ENCODE measurements around the gene TSPAN32. TPM values are rescaled to one million over a fixed set of nuclear protein-coding genes. Genes with fewer than 3 reads are reported as not detected.

The TSPAN32 gene
- total and polyA plus RNA-seq, 2 donors = 4.0 to 15.7 TPM

- Histone ChIP-seq H3K4me1 (ENCODE audit: control insufficient read depth in 2 of 2, insufficient read depth in 2 of 2, low read length in 2 of 2) (peaks cover 10 to 50% of the 10 kb centered on the region in 2 donors), H3K4me3 (ENCODE audit: low read length in 2 of 2) (no peak overlapping the region), H3K27me3 (ENCODE audit: control insufficient read depth in 2 of 2, insufficient read depth in 1 of 2, low read length in 1 of 2) (no peaks in the 10 kb centered on the region), H3K9me3 (ENCODE audit: control insufficient read depth in 2 of 2, insufficient read depth in 1 of 2, low read length in 1 of 2) (peaks cover 0 to 3% of the 10 kb centered on the region in 2 donors), H3K36me3 (ENCODE audit: control insufficient read depth in 2 of 2, insufficient read depth in 2 of 2, low read length in 1 of 2) (peaks cover 0 to 7% of the 10 kb centered on the region in 2 donors), H3K27ac (ENCODE audit: low read depth in 1 of 2, low read length in 1 of 2) (no peak overlapping the region)
- 72% methylated on average over 10 of the region's 10 CpGs for WGBS
- DNase-seq (ENCODE audit: low read depth in 6 of 9, low spot score in 9 of 9) = no peak
Observed at GRCh38 chr11:2299773-2300172, 2.0 kb upstream of the TSPAN32 start.

- peaks cover 0 to 3% of the 10 kb centered on the region in 2 donors for H3K9me3 ChIP-seq (ENCODE audit: control insufficient read depth in 2 of 2, insufficient read depth in 1 of 2, low read length in 1 of 2)
- peak overlapping the region; percentile 55 to 69 for H3K27ac ChIP-seq (ENCODE audit: low read depth in 1 of 2, low read length in 1 of 2)
- H3K36me3 ChIP-seq (ENCODE audit: control insufficient read depth in 2 of 2, insufficient read depth in 2 of 2, low read length in 1 of 2) = peaks cover 0 to 7% of the 10 kb centered on the region in 2 donors
- DNase-seq (ENCODE audit: low read depth in 6 of 9, low spot score in 9 of 9) = peak in 1 of 9 donors; percentile 29
- H3K27me3 ChIP-seq (ENCODE audit: control insufficient read depth in 2 of 2, insufficient read depth in 1 of 2, low read length in 1 of 2) = no peaks in the 10 kb centered on the region
- 17% methylated on average over 19 of the region's 19 CpGs for WGBS
- peak overlapping the region; percentile 37 to 60 for H3K4me3 ChIP-seq (ENCODE audit: low read length in 2 of 2)
- H3K4me1 ChIP-seq (ENCODE audit: control insufficient read depth in 2 of 2, insufficient read depth in 2 of 2, low read length in 2 of 2) = peaks cover 10 to 53% of the 10 kb centered on the region in 2 donors
Observed at GRCh38 chr11:2300290-2300935, 1.4 kb upstream of the TSPAN32 start.

- DNase-seq (ENCODE audit: low read depth in 6 of 9, low spot score in 9 of 9) = peak in 1 of 9 donors; percentile 33
Observed at GRCh38 chr11:2300936-2301630, 730 bp upstream of the TSPAN32 start.

GRCh38 chr11:2302306-2302895 is 588 bp downstream of the TSPAN32 start:
- Histone ChIP-seq H3K27me3 (ENCODE audit: control insufficient read depth in 2 of 2, insufficient read depth in 1 of 2, low read length in 1 of 2) (no peaks in the 10 kb centered on the region), H3K4me1 (ENCODE audit: control insufficient read depth in 2 of 2, insufficient read depth in 2 of 2, low read length in 2 of 2) (peaks cover 16 to 71% of the 10 kb centered on the region in 2 donors), H3K27ac (ENCODE audit: low read depth in 1 of 2, low read length in 1 of 2) (peak overlapping the region; percentile 66 to 68), H3K9me3 (ENCODE audit: control insufficient read depth in 2 of 2, insufficient read depth in 1 of 2, low read length in 1 of 2) (peaks cover 0 to 3% of the 10 kb centered on the region in 2 donors), H3K4me3 (ENCODE audit: low read length in 2 of 2) (peak overlapping the region; percentile 37 to 60), H3K36me3 (ENCODE audit: control insufficient read depth in 2 of 2, insufficient read depth in 2 of 2, low read length in 1 of 2) (peaks cover 0 to 3% of the 10 kb centered on the region in 2 donors)
- 19% methylated on average over 16 of the region's 16 CpGs for WGBS
- DNase-seq (ENCODE audit: low read depth in 6 of 9, low spot score in 9 of 9) = no peak

More at GRCh38 chr11:2300936-2301630, 730 bp upstream of the TSPAN32 start:
- Histone ChIP-seq H3K36me3 (ENCODE audit: control insufficient read depth in 2 of 2, insufficient read depth in 2 of 2, low read length in 1 of 2) (peaks cover 0 to 7% of the 10 kb centered on the region in 2 donors), H3K27ac (ENCODE audit: low read depth in 1 of 2, low read length in 1 of 2) (peak overlapping the region; percentile 55 to 69), H3K27me3 (ENCODE audit: control insufficient read depth in 2 of 2, insufficient read depth in 1 of 2, low read length in 1 of 2) (no peaks in the 10 kb centered on the region), H3K4me3 (ENCODE audit: low read length in 2 of 2) (peak overlapping the region; percentile 37 to 60), H3K4me1 (ENCODE audit: control insufficient read depth in 2 of 2, insufficient read depth in 2 of 2, low read length in 2 of 2) (peaks cover 12 to 60% of the 10 kb centered on the region in 2 donors), H3K9me3 (ENCODE audit: control insufficient read depth in 2 of 2, insufficient read depth in 1 of 2, low read length in 1 of 2) (peaks cover 0 to 3% of the 10 kb centered on the region in 2 donors)
- 13% methylated on average over 24 of the region's 24 CpGs for WGBS

- no peak for DNase-seq (ENCODE audit: low read depth in 6 of 9, low spot score in 9 of 9)
- Histone ChIP-seq H3K36me3 (ENCODE audit: control insufficient read depth in 2 of 2, insufficient read depth in 2 of 2, low read length in 1 of 2) (no peaks in the 10 kb centered on the region), H3K4me1 (ENCODE audit: control insufficient read depth in 2 of 2, insufficient read depth in 2 of 2, low read length in 2 of 2) (peaks cover 16 to 72% of the 10 kb centered on the region in 2 donors), H3K9me3 (ENCODE audit: control insufficient read depth in 2 of 2, insufficient read depth in 1 of 2, low read length in 1 of 2) (peaks cover 0 to 3% of the 10 kb centered on the region in 2 donors), H3K27ac (ENCODE audit: low read depth in 1 of 2, low read length in 1 of 2) (no peak overlapping the region), H3K4me3 (ENCODE audit: low read length in 2 of 2) (peak overlapping the region; percentile 37 to 60), H3K27me3 (ENCODE audit: control insufficient read depth in 2 of 2, insufficient read depth in 1 of 2, low read length in 1 of 2) (no peaks in the 10 kb centered on the region)
- 46% methylated on average over 18 of the region's 18 CpGs for WGBS
Observed at GRCh38 chr11:2302896-2303626, 1.2 kb downstream of the TSPAN32 start.

- Histone ChIP-seq H3K27ac (ENCODE audit: low read depth in 1 of 2, low read length in 1 of 2) (no peak overlapping the region), H3K27me3 (ENCODE audit: control insufficient read depth in 2 of 2, insufficient read depth in 1 of 2, low read length in 1 of 2) (no peaks in the 10 kb centered on the region), H3K4me1 (ENCODE audit: control insufficient read depth in 2 of 2, insufficient read depth in 2 of 2, low read length in 2 of 2) (peaks cover 16 to 72% of the 10 kb centered on the region in 2 donors), H3K9me3 (ENCODE audit: control insufficient read depth in 2 of 2, insufficient read depth in 1 of 2, low read length in 1 of 2) (peaks cover 0 to 3% of the 10 kb centered on the region in 2 donors), H3K36me3 (ENCODE audit: control insufficient read depth in 2 of 2, insufficient read depth in 2 of 2, low read length in 1 of 2) (no peaks in the 10 kb centered on the region), H3K4me3 (ENCODE audit: low read length in 2 of 2) (no peak overlapping the region)
- DNase-seq (ENCODE audit: low read depth in 6 of 9, low spot score in 9 of 9) = no peak
- 83% methylated on average over 15 of the region's 15 CpGs for WGBS
Observed at GRCh38 chr11:2303627-2304505, 2.1 kb downstream of the TSPAN32 start.

- peaks cover 0 to 3% of the 10 kb centered on the region in 2 donors for H3K9me3 ChIP-seq (ENCODE audit: control insufficient read depth in 2 of 2, insufficient read depth in 1 of 2, low read length in 1 of 2)
- no peak for DNase-seq (ENCODE audit: low read depth in 6 of 9, low spot score in 9 of 9)
- WGBS = 89% methylated on average over 14 of the region's 14 CpGs
- no peak overlapping the region for H3K27ac ChIP-seq (ENCODE audit: low read depth in 1 of 2, low read length in 1 of 2)
- H3K4me3 ChIP-seq (ENCODE audit: low read length in 2 of 2) = no peak overlapping the region
- no peaks in the 10 kb centered on the region for H3K36me3 ChIP-seq (ENCODE audit: control insufficient read depth in 2 of 2, insufficient read depth in 2 of 2, low read length in 1 of 2)
- H3K27me3 ChIP-seq (ENCODE audit: control insufficient read depth in 2 of 2, insufficient read depth in 1 of 2, low read length in 1 of 2) = no peaks in the 10 kb centered on the region
- H3K4me1 ChIP-seq (ENCODE audit: control insufficient read depth in 2 of 2, insufficient read depth in 2 of 2, low read length in 2 of 2) = peaks cover 16 to 65% of the 10 kb centered on the region in 2 donors
Observed at GRCh38 chr11:2304506-2305139, 2.8 kb downstream of the TSPAN32 start.
